Activated T-cell treated with anti-CD3 and anti-CD28 coated beads, Interleukin-2, amount 50 U/mL, for 24 hours (primary cell): Measurements from ENCODE around the gene PTCH1.

Source experiments
- DNase-seq: peaks from one replicate; pipeline ENCODE4 v3.0.0-alpha.2; 2020
- H3K27ac Mint-ChIP-seq: 2 replicates; pipeline ENCODE4 v1.8.0; 2020; ENCODE audit warnings: mild to moderate bottlenecking, mixed read lengths
- H3K27me3 Mint-ChIP-seq: 2 replicates; pipeline ENCODE4 v1.8.0; 2020; ENCODE audit warnings: mixed read lengths
- H3K36me3 Mint-ChIP-seq: 2 replicates; pipeline ENCODE4 v1.8.0; 2020; ENCODE audit warnings: low read depth, mixed read lengths
- H3K4me1 Mint-ChIP-seq: 2 replicates; pipeline ENCODE4 v1.8.0; 2020; ENCODE audit warnings: low read depth, mixed read lengths
- H3K4me3 Mint-ChIP-seq: 2 replicates; pipeline ENCODE4 v1.8.0; 2020; ENCODE audit warnings: mild to moderate bottlenecking, moderate library complexity, mixed read lengths
- H3K9me3 Mint-ChIP-seq: 2 replicates; pipeline ENCODE4 v1.8.0; 2020; ENCODE audit warnings: mixed read lengths

The PTCH1 gene

GRCh38 chr9:95411054-95411892 is 105.5 kb downstream of the PTCH1 start:
- H3K4me3 Mint-ChIP-seq: no peak overlapping the region

GRCh38 chr9:95409650-95410426 is 106.9 kb downstream of the PTCH1 start:
- H3K4me1 Mint-ChIP-seq: peaks cover 4% of the 10 kb centered on the region
- H3K27ac Mint-ChIP-seq: no peak overlapping the region
- no peak for DNase-seq
- no peaks in the 10 kb centered on the region for H3K9me3 Mint-ChIP-seq
- no peak overlapping the region for H3K4me3 Mint-ChIP-seq
- no peaks in the 10 kb centered on the region for H3K27me3 Mint-ChIP-seq
- no peaks in the 10 kb centered on the region for H3K36me3 Mint-ChIP-seq

More at GRCh38 chr9:95411054-95411892, 105.5 kb downstream of the PTCH1 start:
- Mint-ChIP-seq H3K27me3 (no peaks in the 10 kb centered on the region), H3K36me3 (no peaks in the 10 kb centered on the region), H3K9me3 (no peaks in the 10 kb centered on the region), H3K27ac (no peak overlapping the region), H3K4me1 (peaks cover 4% of the 10 kb centered on the region)
- DNase-seq: no peak

GRCh38 chr9:95407524-95407923 is 109.2 kb downstream of the PTCH1 start:
- peaks cover 4% of the 10 kb centered on the region for H3K4me1 Mint-ChIP-seq
- H3K4me3 Mint-ChIP-seq: no peak overlapping the region
- no peaks in the 10 kb centered on the region for H3K9me3 Mint-ChIP-seq
- H3K36me3 Mint-ChIP-seq: no peaks in the 10 kb centered on the region
- H3K27me3 Mint-ChIP-seq: peaks cover 3% of the 10 kb centered on the region
- no peak for DNase-seq
- no peak overlapping the region for H3K27ac Mint-ChIP-seq

- H3K9me3 Mint-ChIP-seq: peaks cover under 1% of the 10 kb centered on the region
- no peak overlapping the region for H3K27ac Mint-ChIP-seq
- H3K36me3 Mint-ChIP-seq: no peaks in the 10 kb centered on the region
- peaks cover 3% of the 10 kb centered on the region for H3K27me3 Mint-ChIP-seq
- peaks cover 4% of the 10 kb centered on the region for H3K4me1 Mint-ChIP-seq
- no peak for DNase-seq
- H3K4me3 Mint-ChIP-seq: no peak overlapping the region
These were observed 110.7 kb downstream of the PTCH1 start for GRCh38 chr9:95406121-95406520.

GRCh38 chr9:95399261-95399660 is 117.5 kb downstream of the PTCH1 start:
- Mint-ChIP-seq H3K4me1 (no peaks in the 10 kb centered on the region), H3K27ac (no peak overlapping the region), H3K36me3 (no peaks in the 10 kb centered on the region), H3K27me3 (peaks cover 3% of the 10 kb centered on the region), H3K9me3 (peaks cover 8% of the 10 kb centered on the region), H3K4me3 (no peak overlapping the region)
- DNase-seq: no peak
